Common myeloid progenitor, CD34-positive (primary cell): ENCODE results near the gene ALDH1A1.

Experiments used
- CTCF ChIA-PET: fragments of 350-600 bp; sonication (Branson Sonifier 250); formaldehyde crosslinking; loops from one replicate; lab custom pipeline; 2021; ENCODE audit warnings: antibody characterized with exemption; lab: Charles Lee
- POLR2A ChIA-PET: fragments of 350-600 bp; sonication (Branson Sonifier 250); formaldehyde crosslinking; loops from one replicate; lab custom pipeline; 2021; ENCODE audit warnings: antibody characterized with exemption; lab: Charles Lee
- DNase-seq, 3 donors: peaks; one replicate each; pipeline versions ENCODE4 v3.0.0 to v3.0.0-alpha.2; 2013
- H3K27ac ChIP-seq, 2 experiments: 1 replicate in 1 of 2; 2 replicates in 1 of 2; pipeline ENCODE4 v1.7.0; 2013; ENCODE audit warnings: inconsistent platforms in 2 of 2, low read length in 2 of 2, mild to moderate bottlenecking in 2 of 2, low read depth in 1 of 2, moderate library complexity in 1 of 2; ENCODE audit not compliant: severe bottlenecking in 2 of 2, insufficient read depth in 1 of 2, poor library complexity in 1 of 2
- H3K27me3 ChIP-seq, 5 experiments: replicated peaks in 2 of 5; 1 replicate in 3 of 5; 2 replicates in 2 of 5; pipeline versions ENCODE4 v1.6.1 to v1.7.0; 2013; ENCODE audit warnings: low read length in 4 of 5, mild to moderate bottlenecking in 2 of 5, moderate library complexity in 2 of 5, inconsistent platforms in 1 of 5; ENCODE audit not compliant: insufficient read depth in 5 of 5, control insufficient read depth in 4 of 5
- H3K36me3 ChIP-seq, 4 experiments: 1 replicate in 2 of 4; 2 replicates in 2 of 4; pipeline versions ENCODE4 v1.6.1 to v1.7.0; 2013; ENCODE audit warnings: low read length in 3 of 4, control low read depth in 1 of 4, mild to moderate bottlenecking in 1 of 4; ENCODE audit not compliant: control insufficient read depth in 4 of 4, insufficient read depth in 4 of 4
- H3K4me1 ChIP-seq, 4 experiments: 1 replicate in 3 of 4; 2 replicates in 1 of 4; pipeline versions ENCODE4 v1.6.1 to v1.7.1; 2013; ENCODE audit warnings: low read length in 3 of 4, mild to moderate bottlenecking in 3 of 4, control low read depth in 1 of 4, inconsistent platforms in 1 of 4, moderate library complexity in 1 of 4; ENCODE audit not compliant: control insufficient read depth in 4 of 4, insufficient read depth in 4 of 4; ENCODE audit errors: control extremely low read depth in 1 of 4
- H3K4me3 ChIP-seq, 7 experiments: 1 replicate in 4 of 7; 2 replicates in 3 of 7; pipeline versions ENCODE4 v1.5.1 to v1.7.0; 2013; ENCODE audit warnings: mild to moderate bottlenecking in 7 of 7, low read length in 6 of 7, moderate library complexity in 6 of 7, inconsistent platforms in 2 of 7, low read depth in 2 of 7, control low read depth in 1 of 7; ENCODE audit not compliant: insufficient read depth in 4 of 7, control insufficient read depth in 1 of 7; ENCODE audit errors: extremely low read depth in 1 of 7
- H3K9me3 ChIP-seq, 5 experiments: 1 replicate in 4 of 5; 2 replicates in 1 of 5; pipeline versions ENCODE4 v1.6.1 to v1.7.1; 2013; ENCODE audit warnings: low read length in 4 of 5, mild to moderate bottlenecking in 2 of 5, inconsistent platforms in 1 of 5, low read depth in 1 of 5, moderate library complexity in 1 of 5; ENCODE audit not compliant: control insufficient read depth in 4 of 5, insufficient read depth in 2 of 5; ENCODE audit errors: control extremely low read depth in 1 of 5
- WGBS: methylation state at CpG from one replicate; pipeline ENCODE4 v1.1.5; 2013; ENCODE audit not compliant: insufficient coverage; 5-methylcytosine and 5-hydroxymethylcytosine counted together

Gene ALDH1A1

GRCh38 chr9:72913382-72914009 lies 39.4 kb downstream of the ALDH1A1 start:
- no peaks in the 10 kb centered on the region for H3K9me3 ChIP-seq
- H3K4me3 ChIP-seq: no peak overlapping the region
- H3K36me3 ChIP-seq: peaks cover 9 to 38% (median 13%) of the 10 kb centered on the region in 4 experiments
- no peak overlapping the region for H3K27ac ChIP-seq
- no peaks in the 10 kb centered on the region for H3K4me1 ChIP-seq
- 94% methylated on average over 4 of the region's 4 CpGs for WGBS
- DNase-seq: no peak
- CTCF ChIA-PET: interaction anchor here (0.6 to 1.8 kb wide), 3 partner anchors 19 to 170 kb away, joined by 3 to 5 read pairs (median 3); no protein-coding TSS in a partner anchor
- H3K27me3 ChIP-seq: no peaks in the 10 kb centered on the region
- POLR2A ChIA-PET: no interaction called here

- H3K9me3 ChIP-seq: no peaks in the 10 kb centered on the region
- 98% methylated on average over 4 of the region's 7 CpGs for WGBS
- H3K27me3 ChIP-seq: no peaks in the 10 kb centered on the region
- no peak overlapping the region for H3K4me3 ChIP-seq
- no peak overlapping the region for H3K27ac ChIP-seq
- CTCF ChIA-PET: interaction anchor here (0.6 kb wide), 1 partner anchor 64 kb away, joined by 3 read pairs; no protein-coding TSS in a partner anchor
- H3K36me3 ChIP-seq: peaks cover 9 to 33% (median 13%) of the 10 kb centered on the region in 4 experiments
- peak in 1 of 3 donors; percentile 16 for DNase-seq
- H3K4me1 ChIP-seq: no peaks in the 10 kb centered on the region
- POLR2A ChIA-PET: no interaction called here
Observed at GRCh38 chr9:72912476-72913381, 40.1 kb downstream of the ALDH1A1 start.

GRCh38 chr9:72911816-72912215 lies 41.0 kb downstream of the ALDH1A1 start:
- POLR2A ChIA-PET: no interaction called here
- no peaks in the 10 kb centered on the region for H3K4me1 ChIP-seq
- DNase-seq: no peak
- H3K27ac ChIP-seq: no peak overlapping the region
- CTCF ChIA-PET: interaction anchor here (1.0 kb wide), 1 partner anchor 38 kb away, joined by 3 read pairs; no protein-coding TSS in a partner anchor
- peaks cover 9 to 32% (median 13%) of the 10 kb centered on the region in 4 experiments for H3K36me3 ChIP-seq
- no peaks in the 10 kb centered on the region for H3K9me3 ChIP-seq
- WGBS: 100% methylated on average over 1 of the region's 2 CpGs
- no peaks in the 10 kb centered on the region for H3K27me3 ChIP-seq
- no peak overlapping the region for H3K4me3 ChIP-seq

GRCh38 chr9:72911247-72911775 lies 41.5 kb downstream of the ALDH1A1 start:
- no peaks in the 10 kb centered on the region for H3K27me3 ChIP-seq
- CTCF ChIA-PET: interaction anchor here (1.0 to 1.4 kb wide), 3 partner anchors 38 to 111 kb away, joined by 3 to 4 read pairs (median 3); no protein-coding TSS in a partner anchor
- no peaks in the 10 kb centered on the region for H3K9me3 ChIP-seq
- H3K4me1 ChIP-seq: no peaks in the 10 kb centered on the region
- H3K27ac ChIP-seq: no peak overlapping the region
- WGBS: 100% methylated on average over 2 of the region's 2 CpGs
- no peak overlapping the region for H3K4me3 ChIP-seq
- POLR2A ChIA-PET: no interaction called here
- H3K36me3 ChIP-seq: peaks cover 5 to 27% (median 10%) of the 10 kb centered on the region in 4 experiments
- no peak for DNase-seq

- Histone ChIP-seq H3K4me1 (no peaks in the 10 kb centered on the region), H3K36me3 (peaks cover 0 to 26% (median 7%) of the 10 kb centered on the region in 4 experiments), H3K4me3 (no peak overlapping the region), H3K9me3 (no peaks in the 10 kb centered on the region), H3K27ac (no peak overlapping the region), H3K27me3 (no peaks in the 10 kb centered on the region)
- no peak for DNase-seq
- CTCF ChIA-PET: interaction anchor here (1.7 kb wide), 1 partner anchor 38 kb away, joined by 3 read pairs; no protein-coding TSS in a partner anchor
- WGBS: 80% methylated on average over 1 of the region's 3 CpGs
- POLR2A ChIA-PET: no interaction called here
Observed at GRCh38 chr9:72909428-72909827, 43.4 kb downstream of the ALDH1A1 start.

- no peaks in the 10 kb centered on the region for H3K27me3 ChIP-seq
- no peaks in the 10 kb centered on the region for H3K9me3 ChIP-seq
- peaks cover 0 to 29% (median 8%) of the 10 kb centered on the region in 4 experiments for H3K36me3 ChIP-seq
- 60% methylated on average over 1 of the region's 5 CpGs for WGBS
- no peak overlapping the region for H3K4me3 ChIP-seq
- peak; percentile 20 to 71 (median 46) for DNase-seq
- CTCF ChIA-PET: interaction anchor here (0.6 to 1.7 kb wide), 2 partner anchors 94 to 115 kb away, joined by 3 to 6 read pairs; no protein-coding TSS in a partner anchor
- POLR2A ChIA-PET: no interaction called here
- no peak overlapping the region for H3K27ac ChIP-seq
- H3K4me1 ChIP-seq: no peaks in the 10 kb centered on the region
Observed at GRCh38 chr9:72907421-72907820, 45.4 kb downstream of the ALDH1A1 start.
